NB4 (cell line): ENCODE results near the gene TBC1D1.

ENCODE experiments used
- POLR2A ChIP-seq: IDR thresholded peaks from 2 replicates; pipeline ENCODE4 v1.6.1; 2011; ENCODE audit warnings: mild to moderate bottlenecking; ENCODE audit not compliant: insufficient read length; ENCODE audit errors: extremely low read depth
- TF ChIP-seq, protein P1 (sequence below): IDR thresholded peaks from one replicate; pipeline ENCODE4 v1.5.1; 2012; ENCODE audit warnings: low read depth, low read length
- TF ChIP-seq, protein P2 (sequence below): IDR thresholded peaks from 2 replicates; pipeline ENCODE4 v1.6.1; 2011; ENCODE audit warnings: low read depth, low read length

DNA sequence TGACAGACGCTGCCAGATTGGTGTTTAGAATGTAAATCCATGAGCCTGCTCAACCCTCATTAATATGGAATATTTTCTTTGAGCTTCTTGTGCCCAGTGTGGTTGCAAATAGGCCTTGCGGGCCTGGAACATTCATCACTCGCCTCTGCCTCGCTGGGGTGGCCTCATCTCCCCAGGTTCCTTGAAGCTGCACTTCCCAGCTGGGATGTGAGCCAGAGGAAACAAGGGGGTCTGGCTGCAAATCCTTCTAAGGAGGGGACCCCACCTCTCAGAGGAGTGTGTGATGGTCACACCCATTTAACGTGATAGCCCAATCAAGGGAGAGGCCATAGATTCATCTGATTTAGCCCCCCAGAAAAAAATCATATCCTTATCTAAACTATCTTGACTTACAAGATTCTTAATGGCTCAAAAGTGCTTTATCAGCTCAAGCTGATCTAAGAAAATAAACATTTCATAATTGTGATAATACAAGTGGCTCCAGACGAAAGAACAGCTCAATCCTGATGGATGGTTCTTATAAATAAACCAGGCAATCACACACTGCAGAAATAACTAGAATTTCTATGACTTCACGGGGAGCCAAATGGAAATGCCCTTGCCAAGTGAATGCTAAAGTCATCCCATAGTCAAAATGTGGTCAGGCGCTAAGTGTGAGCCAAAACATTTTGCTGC, 259.2 kb downstream of the TBC1D1 start:
- TF ChIP-seq, protein P1, sequence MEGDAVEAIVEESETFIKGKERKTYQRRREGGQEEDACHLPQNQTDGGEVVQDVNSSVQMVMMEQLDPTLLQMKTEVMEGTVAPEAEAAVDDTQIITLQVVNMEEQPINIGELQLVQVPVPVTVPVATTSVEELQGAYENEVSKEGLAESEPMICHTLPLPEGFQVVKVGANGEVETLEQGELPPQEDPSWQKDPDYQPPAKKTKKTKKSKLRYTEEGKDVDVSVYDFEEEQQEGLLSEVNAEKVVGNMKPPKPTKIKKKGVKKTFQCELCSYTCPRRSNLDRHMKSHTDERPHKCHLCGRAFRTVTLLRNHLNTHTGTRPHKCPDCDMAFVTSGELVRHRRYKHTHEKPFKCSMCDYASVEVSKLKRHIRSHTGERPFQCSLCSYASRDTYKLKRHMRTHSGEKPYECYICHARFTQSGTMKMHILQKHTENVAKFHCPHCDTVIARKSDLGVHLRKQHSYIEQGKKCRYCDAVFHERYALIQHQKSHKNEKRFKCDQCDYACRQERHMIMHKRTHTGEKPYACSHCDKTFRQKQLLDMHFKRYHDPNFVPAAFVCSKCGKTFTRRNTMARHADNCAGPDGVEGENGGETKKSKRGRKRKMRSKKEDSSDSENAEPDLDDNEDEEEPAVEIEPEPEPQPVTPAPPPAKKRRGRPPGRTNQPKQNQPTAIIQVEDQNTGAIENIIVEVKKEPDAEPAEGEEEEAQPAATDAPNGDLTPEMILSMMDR, result no peak
- TF ChIP-seq, protein P2, sequence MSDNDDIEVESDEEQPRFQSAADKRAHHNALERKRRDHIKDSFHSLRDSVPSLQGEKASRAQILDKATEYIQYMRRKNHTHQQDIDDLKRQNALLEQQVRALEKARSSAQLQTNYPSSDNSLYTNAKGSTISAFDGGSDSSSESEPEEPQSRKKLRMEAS, result no peak
- no peak for TF ChIP-seq POLR2A
